Endothelial cell of umbilical vein (primary cell): ENCODE results near the gene SMPDL3B. TPM values are rescaled to one million over a fixed set of nuclear protein-coding genes. Genes with fewer than 3 reads are reported as not detected.

Source experiments
- BruUV-seq: library from RNA; stranded (reverse); fragments of 400-500 nt; replicated peaks from 2 replicates; lab custom pipeline; 2021; lab: Mats Ljungman, UMichigan
- CTCF ChIA-PET: fragments of 300-600, 350-600 bp; sonication (Branson Sonifier 250); formaldehyde crosslinking; loops from one replicate; lab custom pipeline; 2021; ENCODE audit warnings: antibody characterized with exemption, inconsistent platforms; lab: Charles Lee
- POLR2A ChIA-PET: fragments of 300-600, 350-600 bp; sonication (Branson Sonifier 250); formaldehyde crosslinking; loops from one replicate; lab custom pipeline; 2021; ENCODE audit warnings: antibody characterized with exemption, inconsistent platforms; lab: Charles Lee
- DNase-seq: peaks from one replicate; pipeline ENCODE4 v3.0.0-alpha.2; 2011; ENCODE audit warnings: low read depth, low spot score
- FAIRE-seq: peaks from 2 replicates; lab custom pipeline; 2011; peaks lifted over from hg19 to GRCh38; lab: Jason Lieb, UNC
- H2AFZ ChIP-seq: 2 replicates; pipeline ENCODE4 v1.6.0; 2012; ENCODE audit warnings: low read depth, low read length, control low read depth, inconsistent platforms
- H3K27ac ChIP-seq: 2 replicates; pipeline ENCODE4 v1.5.1; 2011; ENCODE audit warnings: low read depth, mild to moderate bottlenecking, control low read depth, low read length, moderate library complexity; ENCODE audit not compliant: insufficient read depth
- H3K27me3 ChIP-seq, 2 experiments: 2 replicates each; pipeline versions ENCODE4 v1.6.0 to v1.6.1; 2011; ENCODE audit warnings: low read length in 2 of 2, mixed read lengths in 1 of 2; ENCODE audit not compliant: control insufficient read depth in 2 of 2, insufficient read depth in 2 of 2
- H3K36me3 ChIP-seq, 2 experiments: 2 replicates in 1 of 2; 3 replicates in 1 of 2; pipeline ENCODE4 v1.5.1; 2011; ENCODE audit warnings: low read length in 2 of 2, mild to moderate bottlenecking in 1 of 2, moderate library complexity in 1 of 2; ENCODE audit not compliant: control insufficient read depth in 2 of 2, insufficient read depth in 2 of 2; ENCODE audit errors: extremely low read depth in 1 of 2
- H3K4me1 ChIP-seq: 3 replicates; pipeline ENCODE4 v1.5.1; 2011; ENCODE audit warnings: mild to moderate bottlenecking, low read length; ENCODE audit not compliant: control insufficient read depth, insufficient read depth; ENCODE audit errors: extremely low read depth
- H3K4me2 ChIP-seq: 2 replicates; pipeline ENCODE4 v1.6.1; 2011; ENCODE audit warnings: low read length, control low read depth, mixed read lengths; ENCODE audit not compliant: insufficient read depth
- H3K4me3 ChIP-seq, 3 experiments: fragments of 200-600 bp in 1 of 3; sonication (generic), shearing (Covaris generic) in 1 of 3; replicated peaks in 1 of 3; 2 replicates each; pipeline ENCODE4 v1.5.1; 2011 to 2016; ENCODE audit warnings: control low read depth in 3 of 3, low read length in 3 of 3, mild to moderate bottlenecking in 2 of 3, inconsistent platforms in 1 of 3, low read depth in 1 of 3, moderate library complexity in 1 of 3; ENCODE audit not compliant: insufficient read depth in 1 of 3
- H3K79me2 ChIP-seq: 2 replicates; pipeline ENCODE4 v1.6.0; 2012; ENCODE audit warnings: low read length, inconsistent platforms; ENCODE audit not compliant: control insufficient read depth, insufficient read depth
- H3K9ac ChIP-seq: replicated peaks from 2 replicates; pipeline ENCODE3; 2011; ENCODE audit warnings: low read length, control low read depth; ENCODE audit not compliant: insufficient read depth; ENCODE audit errors: extremely low read depth
- H3K9me1 ChIP-seq: replicated peaks from 3 replicates; pipeline ENCODE4 v1.6.0; 2011; ENCODE audit warnings: mild to moderate bottlenecking, low read length; ENCODE audit not compliant: control insufficient read depth, insufficient read depth; ENCODE audit errors: extremely low read depth
- H3K9me3 ChIP-seq: replicated peaks from 2 replicates; pipeline ENCODE4 v1.5.1; 2012; ENCODE audit warnings: low read length, inconsistent platforms; ENCODE audit not compliant: control insufficient read depth, insufficient read depth
- H4K20me1 ChIP-seq: replicated peaks from 2 replicates; pipeline ENCODE3; 2011; ENCODE audit warnings: mild to moderate bottlenecking, low read length; ENCODE audit not compliant: control insufficient read depth, insufficient read depth; ENCODE audit errors: extremely low read depth
- CTCF ChIP-seq, 2 donors: IDR thresholded peaks; 1 replicate in 1 of 2; 2 replicates in 1 of 2; pipeline ENCODE4 v1.5.1; 2011; ENCODE audit warnings: low read length in 2 of 2, mild to moderate bottlenecking in 2 of 2, moderate library complexity in 2 of 2, control low read depth in 1 of 2, inconsistent platforms in 1 of 2, low read depth in 1 of 2; ENCODE audit not compliant: insufficient read depth in 1 of 2; ENCODE audit errors: extremely low read depth in 1 of 2
- EZH2 ChIP-seq: IDR thresholded peaks from 2 replicates; pipeline ENCODE4 v1.6.1; 2012; ENCODE audit warnings: borderline replicate concordance, low read depth, mild to moderate bottlenecking, moderate library complexity, low read length, inconsistent platforms; ENCODE audit not compliant: severe bottlenecking
- FOS ChIP-seq: IDR thresholded peaks from 2 replicates; pipeline ENCODE4 v1.6.1; 2011; ENCODE audit warnings: mild to moderate bottlenecking, low read length, moderate library complexity, borderline replicate concordance; ENCODE audit not compliant: insufficient read depth
- GATA2 ChIP-seq: IDR thresholded peaks from 2 replicates; pipeline ENCODE4 v1.7.0; 2011; ENCODE audit warnings: low read depth, mild to moderate bottlenecking, moderate library complexity, mixed read lengths, low read length; ENCODE audit not compliant: insufficient read length, insufficient read depth
- JUN ChIP-seq: IDR thresholded peaks from 2 replicates; pipeline ENCODE4 v1.6.1; 2011; ENCODE audit warnings: borderline replicate concordance, low read depth; ENCODE audit not compliant: insufficient read length, insufficient read depth
- MAX ChIP-seq: IDR thresholded peaks from 2 replicates; pipeline ENCODE4 v1.6.1; 2011; ENCODE audit not compliant: insufficient read depth, insufficient read length
- MYC ChIP-seq: IDR thresholded peaks from one replicate; pipeline ENCODE4 v1.6.1; 2011; ENCODE audit warnings: mild to moderate bottlenecking, low read depth, low read length
- POLR2A ChIP-seq: IDR thresholded peaks from 2 replicates; pipeline ENCODE4 v1.6.1; 2012; ENCODE audit warnings: low read depth, mild to moderate bottlenecking, control low read depth, low read length
- POLR2AphosphoS5 ChIP-seq: IDR thresholded peaks from 2 replicates; pipeline ENCODE4 v1.6.1; 2012; ENCODE audit warnings: low read depth, mild to moderate bottlenecking, control low read depth, low read length, moderate library complexity; ENCODE audit not compliant: insufficient read depth
- dilution Hi-C: fragments of 300-500 bp; cut with MboI; formaldehyde crosslinking; loops from one replicate; pipeline ENCODE4 v1.15.0; 2019; ENCODE audit warnings: low sequenced_read_pairs; ENCODE audit not compliant: extremely low pct_ligation_motif_present
- intact Hi-C: fragments of 100-400 bp; cut with micrococcal nuclease; formaldehyde crosslinking; loops from one replicate; pipeline ENCODE4 v1.10.0; 2022
- polyA plus RNA-seq, 4 experiments: library from polyadenylated mRNA; depleted of rRNA in 3 of 4; stranded (reverse) in 3 of 4; unstranded in 1 of 4; fragments of >200 nt; gene quantifications; 2 replicates each; pipeline versions ENCODE4 v1.2.1 to v1.2.3, GENCODE V29; 2011 to 2012; ENCODE audit warnings: missing spikeins in 1 of 4
- total RNA-seq: library from RNA; stranded (reverse); gene quantifications from 2 replicates; pipeline ENCODE4 v1.2.3, GENCODE V29; 2021

SMPDL3B gene
- total and polyA plus RNA-seq, 2 donors (not counting 3 experiments of a cell fraction or from before 2014, with no cell fraction given), result 1.3 TPM; not detected in 1

GRCh38 chr1:27974417-27974781 is 39.6 kb downstream of the SMPDL3B start:
- no peaks in the 10 kb centered on the region for H3K79me2 ChIP-seq
- H3K27me3 ChIP-seq, result no peaks in the 10 kb centered on the region
- H3K36me3 ChIP-seq, result peaks cover 2 to 11% of the 10 kb centered on the region in 2 experiments
- intact Hi-C loops, result no loop called here
- H3K27ac ChIP-seq, result no peak overlapping the region
- CTCF ChIA-PET, result interaction anchor here (1.2 to 1.5 kb wide), 4 partner anchors 13 to 235 kb away, joined by 4 to 9 read pairs (median 5); no protein-coding TSS in a partner anchor
- no peak for DNase-seq
- no peak overlapping the region for H3K4me2 ChIP-seq
- TF ChIP-seq JUN, result no peak
- no peak for TF ChIP-seq GATA2
- no peak for TF ChIP-seq POLR2AphosphoS5
- TF ChIP-seq CTCF (IDR thresholded peaks at IDR 0.05; ENCODE audit: extremely low read depth in 1 of 2, insufficient read depth in 1 of 2, low read depth in 1 of 2, low read length in 2 of 2), result no peak
- TF ChIP-seq MYC, result no peak
- no peak for TF ChIP-seq MAX
- TF ChIP-seq EZH2, result no peak
- no peak for TF ChIP-seq POLR2A
- TF ChIP-seq FOS, result no peak
- dilution Hi-C loops, result no loop called here
- H3K9me3 ChIP-seq, result no peaks in the 10 kb centered on the region
- no peak overlapping the region for H3K4me3 ChIP-seq
- no peak overlapping the region for H2AFZ ChIP-seq
- no peak overlapping the region for H3K9ac ChIP-seq
- peaks cover 2% of the 10 kb centered on the region for H3K4me1 ChIP-seq
- H4K20me1 ChIP-seq, result no peaks in the 10 kb centered on the region
- POLR2A ChIA-PET, result no interaction called here
- FAIRE-seq, result no peak
- BruUV-seq, result no TSS peak
- no peaks in the 10 kb centered on the region for H3K9me1 ChIP-seq
